ENCODE measurements around the gene DYRK2. TPM values are rescaled to one million over a fixed set of nuclear protein-coding genes. Genes with fewer than 3 reads are reported as not detected.

DYRK2 gene
- total RNA-seq, 1 donor from 2014 or later = 50.7 TPM

DNA sequence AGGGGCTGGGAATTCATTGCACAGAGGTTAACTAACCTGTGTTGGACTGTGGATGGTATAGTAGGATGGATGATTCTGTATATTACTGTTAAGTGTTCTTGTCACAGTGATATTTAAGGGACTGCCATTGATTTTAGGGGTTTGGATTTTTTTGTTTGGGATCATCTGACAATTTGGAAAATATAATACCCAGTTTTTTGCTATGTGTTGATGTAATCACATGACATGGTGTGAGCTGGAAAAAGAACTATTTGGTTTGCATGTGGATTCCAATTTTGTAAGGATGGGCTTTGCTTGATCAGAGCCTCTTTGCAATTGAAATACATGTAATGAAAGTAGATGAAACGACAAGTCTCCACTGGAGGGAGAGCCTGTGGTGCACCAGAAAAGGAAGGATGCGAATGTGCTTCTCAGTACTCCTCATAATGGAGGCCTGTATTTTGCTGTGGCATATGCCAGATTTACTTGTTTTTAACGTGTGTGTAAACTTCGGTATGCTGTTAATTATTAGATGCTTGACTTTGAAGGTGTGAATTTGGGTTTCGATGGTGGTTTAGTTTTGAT is 2.7 kb downstream of the DYRK2 start:
- peak overlapping the region; percentile 85 for H3K27ac ChIP-seq (ENCODE audit: low read depth, low read length)
- Mint-ChIP-seq H3K4me1 (ENCODE audit: low read depth, unreplicated experiment) (peaks cover 39% of the 10 kb centered on the region), H3K9me3 (ENCODE audit: unreplicated experiment) (no peaks in the 10 kb centered on the region), H3K4me3 (ENCODE audit: unreplicated experiment) (peak overlapping the region; percentile 94), H3K27ac (ENCODE audit: unreplicated experiment) (peak overlapping the region; percentile 79), H3K27me3 (ENCODE audit: low read depth, unreplicated experiment) (no peaks in the 10 kb centered on the region), H3K36me3 (ENCODE audit: low read depth, unreplicated experiment) (peaks cover 12% of the 10 kb centered on the region)
- H3K4me3 ChIP-seq (ENCODE audit: insufficient read depth, low read depth, low read length) = peak overlapping the region; percentile 76
- no peak overlapping the region for H2AFZ ChIP-seq (ENCODE audit: low read depth, low read length)
- peaks cover 3% of the 10 kb centered on the region for H3K36me3 ChIP-seq (ENCODE audit: insufficient read depth, low read length)
- H3K4me1 ChIP-seq (ENCODE audit: insufficient read depth, low read length) = peaks cover 19% of the 10 kb centered on the region
- H3K27me3 ChIP-seq (ENCODE audit: insufficient read depth, low read length) = no peaks in the 10 kb centered on the region
- no peaks in the 10 kb centered on the region for H3K9me3 ChIP-seq (ENCODE audit: insufficient read depth, low read depth, low read length)
- peak overlapping the region; percentile 95 for H3K9ac ChIP-seq (ENCODE audit: low read length)
- H4K20me1 ChIP-seq (ENCODE audit: insufficient read depth, low read length) = peaks cover 56% of the 10 kb centered on the region
- peak; percentile 94 for FAIRE-seq
- H3K4me2 ChIP-seq (ENCODE audit: low read length) = peak overlapping the region; percentile 96
- TF ChIP-seq, protein P1, sequence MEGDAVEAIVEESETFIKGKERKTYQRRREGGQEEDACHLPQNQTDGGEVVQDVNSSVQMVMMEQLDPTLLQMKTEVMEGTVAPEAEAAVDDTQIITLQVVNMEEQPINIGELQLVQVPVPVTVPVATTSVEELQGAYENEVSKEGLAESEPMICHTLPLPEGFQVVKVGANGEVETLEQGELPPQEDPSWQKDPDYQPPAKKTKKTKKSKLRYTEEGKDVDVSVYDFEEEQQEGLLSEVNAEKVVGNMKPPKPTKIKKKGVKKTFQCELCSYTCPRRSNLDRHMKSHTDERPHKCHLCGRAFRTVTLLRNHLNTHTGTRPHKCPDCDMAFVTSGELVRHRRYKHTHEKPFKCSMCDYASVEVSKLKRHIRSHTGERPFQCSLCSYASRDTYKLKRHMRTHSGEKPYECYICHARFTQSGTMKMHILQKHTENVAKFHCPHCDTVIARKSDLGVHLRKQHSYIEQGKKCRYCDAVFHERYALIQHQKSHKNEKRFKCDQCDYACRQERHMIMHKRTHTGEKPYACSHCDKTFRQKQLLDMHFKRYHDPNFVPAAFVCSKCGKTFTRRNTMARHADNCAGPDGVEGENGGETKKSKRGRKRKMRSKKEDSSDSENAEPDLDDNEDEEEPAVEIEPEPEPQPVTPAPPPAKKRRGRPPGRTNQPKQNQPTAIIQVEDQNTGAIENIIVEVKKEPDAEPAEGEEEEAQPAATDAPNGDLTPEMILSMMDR (IDR thresholded peaks at IDR 0.05; ENCODE audit: insufficient read depth, low read depth, low read length) = peak; percentile 26
- no peak for TF ChIP-seq EZH2 (IDR thresholded peaks at IDR 0.05; ENCODE audit: insufficient read depth, low read length)
- no peak for DNase-seq (ENCODE audit: low read depth)
- peaks cover 76% of the 10 kb centered on the region for H3K79me2 ChIP-seq (ENCODE audit: insufficient read depth, low read length)

- Histone ChIP-seq H3K79me2 (ENCODE audit: insufficient read depth, low read length) (peaks cover 100% of the 10 kb centered on the region), H3K4me2 (ENCODE audit: low read length) (no peak overlapping the region), H3K4me1 (ENCODE audit: insufficient read depth, low read length) (peaks cover 13% of the 10 kb centered on the region), H3K27me3 (ENCODE audit: insufficient read depth, low read length) (no peaks in the 10 kb centered on the region), H3K36me3 (ENCODE audit: insufficient read depth, low read length) (peaks cover 26% of the 10 kb centered on the region), H3K27ac (ENCODE audit: low read depth, low read length) (no peak overlapping the region), H3K9ac (ENCODE audit: low read length) (no peak overlapping the region), H3K9me3 (ENCODE audit: insufficient read depth, low read depth, low read length) (no peaks in the 10 kb centered on the region), H3K4me3 (ENCODE audit: insufficient read depth, low read depth, low read length) (no peak overlapping the region), H2AFZ (ENCODE audit: low read depth, low read length) (no peak overlapping the region), H4K20me1 (ENCODE audit: insufficient read depth, low read length) (peaks cover 83% of the 10 kb centered on the region)
- TF ChIP-seq, protein P1 (IDR thresholded peaks at IDR 0.05; ENCODE audit: insufficient read depth, low read depth, low read length) = no peak
- no peak for TF ChIP-seq EZH2 (IDR thresholded peaks at IDR 0.05; ENCODE audit: insufficient read depth, low read length)
- Mint-ChIP-seq H3K27me3 (ENCODE audit: low read depth, unreplicated experiment) (no peaks in the 10 kb centered on the region), H3K9me3 (ENCODE audit: unreplicated experiment) (no peaks in the 10 kb centered on the region), H3K4me3 (ENCODE audit: unreplicated experiment) (no peak overlapping the region), H3K36me3 (ENCODE audit: low read depth, unreplicated experiment) (peaks cover 25% of the 10 kb centered on the region), H3K4me1 (ENCODE audit: low read depth, unreplicated experiment) (peaks cover 41% of the 10 kb centered on the region), H3K27ac (ENCODE audit: unreplicated experiment) (peak overlapping the region; percentile 4)
- DNase-seq (ENCODE audit: low read depth) (no peak), FAIRE-seq (no peak)
These were observed 7.3 kb downstream of the DYRK2 start for GRCh38 chr12:67655829-67656228.

DNA sequence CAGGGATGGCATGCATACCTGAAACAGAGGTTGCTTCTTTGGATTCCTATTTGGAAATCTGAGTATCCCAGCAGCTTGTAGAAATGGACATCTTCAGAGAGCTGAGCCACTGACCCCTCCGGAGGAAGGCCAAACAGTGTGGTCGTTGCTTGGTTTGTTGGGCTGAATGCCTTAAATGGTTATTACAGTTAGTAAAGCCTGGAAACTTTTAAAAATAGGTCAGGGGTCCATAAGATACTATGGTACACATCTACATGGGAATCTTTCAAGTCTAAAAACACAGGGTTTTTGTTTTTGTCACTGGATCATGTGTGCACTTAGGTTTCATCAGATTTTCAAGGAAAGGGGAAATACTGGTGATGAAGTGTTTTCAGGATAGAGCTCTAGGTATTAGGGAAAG is 7.7 kb downstream of the DYRK2 start:
- Histone ChIP-seq H3K36me3 (ENCODE audit: insufficient read depth, low read length) (peaks cover 26% of the 10 kb centered on the region), H2AFZ (ENCODE audit: low read depth, low read length) (no peak overlapping the region), H3K79me2 (ENCODE audit: insufficient read depth, low read length) (peaks cover 100% of the 10 kb centered on the region), H4K20me1 (ENCODE audit: insufficient read depth, low read length) (peaks cover 81% of the 10 kb centered on the region), H3K27ac (ENCODE audit: low read depth, low read length) (no peak overlapping the region), H3K27me3 (ENCODE audit: insufficient read depth, low read length) (no peaks in the 10 kb centered on the region), H3K4me3 (ENCODE audit: insufficient read depth, low read depth, low read length) (no peak overlapping the region), H3K4me1 (ENCODE audit: insufficient read depth, low read length) (peaks cover 14% of the 10 kb centered on the region), H3K4me2 (ENCODE audit: low read length) (no peak overlapping the region), H3K9ac (ENCODE audit: low read length) (no peak overlapping the region), H3K9me3 (ENCODE audit: insufficient read depth, low read depth, low read length) (no peaks in the 10 kb centered on the region)
- no peaks in the 10 kb centered on the region for H3K9me3 Mint-ChIP-seq (ENCODE audit: unreplicated experiment)
- peak overlapping the region; percentile 4 for H3K27ac Mint-ChIP-seq (ENCODE audit: unreplicated experiment)
- peaks cover 38% of the 10 kb centered on the region for H3K4me1 Mint-ChIP-seq (ENCODE audit: low read depth, unreplicated experiment)
- H3K27me3 Mint-ChIP-seq (ENCODE audit: low read depth, unreplicated experiment) = no peaks in the 10 kb centered on the region
- peaks cover 23% of the 10 kb centered on the region for H3K36me3 Mint-ChIP-seq (ENCODE audit: low read depth, unreplicated experiment)
- peak overlapping the region; percentile 41 for H3K4me3 Mint-ChIP-seq (ENCODE audit: unreplicated experiment)
- DNase-seq (ENCODE audit: low read depth) (no peak), FAIRE-seq (no peak)
- TF ChIP-seq EZH2 (IDR thresholded peaks at IDR 0.05; ENCODE audit: insufficient read depth, low read length) = no peak
- TF ChIP-seq, protein P1 (IDR thresholded peaks at IDR 0.05; ENCODE audit: insufficient read depth, low read depth, low read length) = no peak
